Keratinocyte (primary cell): ENCODE results near the gene SLC25A43. TPM values are rescaled to one million over a fixed set of nuclear protein-coding genes. Genes with fewer than 3 reads are reported as not detected.

ENCODE experiments used
- DNase-seq: peaks from one replicate; pipeline ENCODE4 v3.0.0-alpha.2; 2011; ENCODE audit warnings: low read depth, missing footprints, low spot score
- FAIRE-seq: peaks from 2 replicates; lab custom pipeline; 2011; peaks lifted over from hg19 to GRCh38; lab: Jason Lieb, UNC
- H2AFZ ChIP-seq: 2 replicates; pipeline ENCODE4 v1.6.0; 2012; ENCODE audit warnings: low read length, control low read depth, inconsistent platforms; ENCODE audit not compliant: control insufficient read depth
- H3K27ac ChIP-seq: 2 replicates; pipeline ENCODE4 v1.5.1; 2011; ENCODE audit warnings: low read length; ENCODE audit not compliant: control insufficient read depth, insufficient read depth
- H3K27me3 ChIP-seq: 3 replicates; pipeline ENCODE4 v1.6.0; 2011; ENCODE audit warnings: low read length; ENCODE audit not compliant: control insufficient read depth, insufficient read depth; ENCODE audit errors: extremely low read depth
- H3K36me3 ChIP-seq, 2 experiments: 2 replicates in 1 of 2; 3 replicates in 1 of 2; pipeline ENCODE4 v1.5.1; 2011; ENCODE audit warnings: low read length in 2 of 2, mild to moderate bottlenecking in 1 of 2; ENCODE audit not compliant: control insufficient read depth in 2 of 2, insufficient read depth in 2 of 2; ENCODE audit errors: extremely low read depth in 1 of 2
- H3K4me1 ChIP-seq: 3 replicates; pipeline ENCODE4 v1.5.1; 2011; ENCODE audit warnings: low read length; ENCODE audit not compliant: control insufficient read depth, insufficient read depth; ENCODE audit errors: extremely low read depth
- H3K4me2 ChIP-seq: 3 replicates; pipeline ENCODE4 v1.6.0; 2011; ENCODE audit warnings: low read depth, low read length; ENCODE audit not compliant: control insufficient read depth, insufficient read depth; ENCODE audit errors: extremely low read depth
- H3K4me3 ChIP-seq, 3 experiments: fragments of 200-600 bp in 1 of 3; sonication (generic) in 1 of 3; 2 replicates in 2 of 3; 3 replicates in 1 of 3; pipeline ENCODE4 v1.5.1; 2011 to 2016; ENCODE audit warnings: low read length in 3 of 3, mild to moderate bottlenecking in 3 of 3, control low read depth in 2 of 3, inconsistent platforms in 1 of 3, low read depth in 1 of 3, mixed read lengths in 1 of 3, mixed run types in 1 of 3, moderate library complexity in 1 of 3; ENCODE audit not compliant: control insufficient read depth in 2 of 3, insufficient read depth in 2 of 3; ENCODE audit errors: extremely low read depth in 1 of 3
- H3K79me2 ChIP-seq: 2 replicates; pipeline ENCODE4 v1.6.0; 2012; ENCODE audit warnings: low read length; ENCODE audit not compliant: control insufficient read depth, insufficient read depth
- H3K9ac ChIP-seq: 3 replicates; pipeline ENCODE4 v1.6.0; 2011; ENCODE audit warnings: low read length; ENCODE audit not compliant: control insufficient read depth, insufficient read depth; ENCODE audit errors: extremely low read depth
- H3K9me1 ChIP-seq: 3 replicates; pipeline ENCODE4 v1.6.0; 2011; ENCODE audit warnings: low read length; ENCODE audit not compliant: control insufficient read depth, insufficient read depth; ENCODE audit errors: extremely low read depth
- H3K9me3 ChIP-seq: 2 replicates; pipeline ENCODE4 v1.5.1; 2012; ENCODE audit warnings: low read depth, low read length; ENCODE audit not compliant: control insufficient read depth
- H4K20me1 ChIP-seq: 3 replicates; pipeline ENCODE4 v1.6.0; 2011; ENCODE audit warnings: low read length; ENCODE audit not compliant: control insufficient read depth, insufficient read depth; ENCODE audit errors: extremely low read depth
- EZH2 ChIP-seq: IDR thresholded peaks from one replicate; pipeline ENCODE4 v1.6.1; 2012; ENCODE audit warnings: inconsistent platforms, mild to moderate bottlenecking, low read length, moderate library complexity
- dilution Hi-C: fragments of 300-500 bp; cut with MboI; formaldehyde crosslinking; loops from one replicate; pipeline ENCODE4 v1.7.0; 2020; ENCODE audit warnings: low sequenced_read_pairs; ENCODE audit not compliant: extremely low pct_ligation_motif_present
- polyA plus RNA-seq, 5 experiments: library from polyadenylated mRNA; depleted of rRNA in 3 of 5; stranded (reverse) in 3 of 5; stranded (forward) in 1 of 5; unstranded in 1 of 5; fragments of >200 nt; gene quantifications; 1 replicate in 1 of 5; 2 replicates in 3 of 5; 3 replicates in 1 of 5; pipeline versions ENCODE4 v1.2.1 to v1.2.3, GENCODE V29; 2011 to 2012; ENCODE audit warnings: missing spikeins in 2 of 5, low read depth in 1 of 5, low replicate concordance in 1 of 5
- small RNA-seq, 3 experiments: library from RNA; depleted of rRNA; stranded (forward); fragments of <200 nt; gene quantifications; one replicate each; pipeline ENCODE3, GENCODE V24; 2012; ENCODE audit warnings: low read depth in 3 of 3, low replicate concordance in 1 of 3; ENCODE audit not compliant: insufficient read length in 3 of 3
- TF ChIP-seq, protein P1 (sequence below), 3 experiments: IDR thresholded peaks in 1 of 3; conservative IDR thresholded peaks in 1 of 3; optimal IDR thresholded peaks in 1 of 3; 2 replicates in 2 of 3; 3 replicates in 1 of 3; pipeline versions ENCODE3 to v1.5.1; 2011; ENCODE audit warnings: low read length in 3 of 3, mild to moderate bottlenecking in 3 of 3, moderate library complexity in 2 of 3, control low read depth in 1 of 3, inconsistent platforms in 1 of 3; ENCODE audit not compliant: insufficient read depth in 2 of 3; ENCODE audit errors: extremely low read depth in 1 of 3

The SLC25A43 gene
- polyA plus RNA-seq, 1 donor (not counting 4 experiments of a cell fraction or from before 2014, with no cell fraction given), result 23.0 TPM

GRCh38 chrX:119502727-119503483 is 103.8 kb downstream of the SLC25A43 start:
- TF ChIP-seq, protein P1, sequence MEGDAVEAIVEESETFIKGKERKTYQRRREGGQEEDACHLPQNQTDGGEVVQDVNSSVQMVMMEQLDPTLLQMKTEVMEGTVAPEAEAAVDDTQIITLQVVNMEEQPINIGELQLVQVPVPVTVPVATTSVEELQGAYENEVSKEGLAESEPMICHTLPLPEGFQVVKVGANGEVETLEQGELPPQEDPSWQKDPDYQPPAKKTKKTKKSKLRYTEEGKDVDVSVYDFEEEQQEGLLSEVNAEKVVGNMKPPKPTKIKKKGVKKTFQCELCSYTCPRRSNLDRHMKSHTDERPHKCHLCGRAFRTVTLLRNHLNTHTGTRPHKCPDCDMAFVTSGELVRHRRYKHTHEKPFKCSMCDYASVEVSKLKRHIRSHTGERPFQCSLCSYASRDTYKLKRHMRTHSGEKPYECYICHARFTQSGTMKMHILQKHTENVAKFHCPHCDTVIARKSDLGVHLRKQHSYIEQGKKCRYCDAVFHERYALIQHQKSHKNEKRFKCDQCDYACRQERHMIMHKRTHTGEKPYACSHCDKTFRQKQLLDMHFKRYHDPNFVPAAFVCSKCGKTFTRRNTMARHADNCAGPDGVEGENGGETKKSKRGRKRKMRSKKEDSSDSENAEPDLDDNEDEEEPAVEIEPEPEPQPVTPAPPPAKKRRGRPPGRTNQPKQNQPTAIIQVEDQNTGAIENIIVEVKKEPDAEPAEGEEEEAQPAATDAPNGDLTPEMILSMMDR (optimal IDR thresholded peaks at IDR 0.05 in 1 of 3, IDR thresholded peaks at IDR 0.05 in 1 of 3, conservative IDR thresholded peaks at IDR 0.05 in 1 of 3; ENCODE audit: extremely low read depth in 1 of 3, insufficient read depth in 2 of 3, low read length in 3 of 3), result peak in 1 of 3 experiments; percentile 8
- TF ChIP-seq EZH2, result no peak
- Histone ChIP-seq H3K79me2 (no peaks in the 10 kb centered on the region), H3K4me2 (peak overlapping the region; percentile 66), H3K9me1 (no peaks in the 10 kb centered on the region), H3K27ac (peak overlapping the region; percentile 83), H3K9ac (peak overlapping the region; percentile 56), H3K4me1 (peaks cover 40% of the 10 kb centered on the region), H2AFZ (peak overlapping the region; percentile 16), H3K27me3 (no peaks in the 10 kb centered on the region), H3K9me3 (no peaks in the 10 kb centered on the region), H4K20me1 (no peaks in the 10 kb centered on the region), H3K4me3 (no peak overlapping the region), H3K36me3 (no peaks in the 10 kb centered on the region)
- no peak for DNase-seq
- dilution Hi-C loops, result no loop called here
- FAIRE-seq, result no peak

DNA sequence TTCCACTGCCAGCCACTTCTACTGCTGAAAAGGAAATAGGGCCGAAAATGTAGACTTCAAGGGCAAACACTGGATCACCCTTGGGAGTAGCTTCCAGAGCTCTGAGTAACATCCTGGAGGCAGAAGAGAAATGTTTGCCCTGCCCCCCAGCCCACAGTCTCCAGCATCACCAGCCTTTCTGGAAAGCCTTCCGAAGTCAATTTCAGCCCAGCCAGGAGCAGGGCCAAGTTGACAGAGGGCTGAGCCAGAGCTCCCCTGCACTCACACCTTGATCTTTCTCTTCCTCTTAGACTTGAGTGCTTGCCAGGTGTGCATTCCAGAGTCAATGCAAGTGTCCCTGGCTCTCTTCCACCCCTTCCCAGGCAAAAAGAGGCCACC is 104.3 kb downstream of the SLC25A43 start:
- Histone ChIP-seq H3K9ac (peak overlapping the region; percentile 56), H3K79me2 (no peaks in the 10 kb centered on the region), H3K27me3 (no peaks in the 10 kb centered on the region), H2AFZ (no peak overlapping the region), H3K9me3 (no peaks in the 10 kb centered on the region), H3K4me3 (no peak overlapping the region), H3K36me3 (no peaks in the 10 kb centered on the region), H3K4me1 (peaks cover 40% of the 10 kb centered on the region), H3K4me2 (peak overlapping the region; percentile 66), H3K27ac (peak overlapping the region; percentile 83), H4K20me1 (no peaks in the 10 kb centered on the region), H3K9me1 (no peaks in the 10 kb centered on the region)
- TF ChIP-seq, protein P1 (optimal IDR thresholded peaks at IDR 0.05 in 1 of 3, IDR thresholded peaks at IDR 0.05 in 1 of 3, conservative IDR thresholded peaks at IDR 0.05 in 1 of 3; ENCODE audit: extremely low read depth in 1 of 3, insufficient read depth in 2 of 3, low read length in 3 of 3), result no peak
- no peak for TF ChIP-seq EZH2
- DNase-seq (no peak), FAIRE-seq (peak; percentile 93)
- dilution Hi-C loops, result no loop called here

Small RNA genes within 50 kb of the gene (small RNA-seq; reads per million reads assigned to genes)
- gene RNU1-67P, result 1.1 to 4.5 (median 4.0) reads per million in 3 experiments
- gene RNY3P16, result 0 reads per million in 3 experiments

Other genes starting within 250 kb of the SLC25A43 start
- 42.7 to 74.3 TPM (median 54.2 TPM) in 3 replicates for gene PGRMC1, start 163.1 kb upstream of the SLC25A43 start, polyA plus RNA-seq
- 310 to 608 TPM (median 447 TPM) in 3 replicates for gene SLC25A5, start 69.1 kb downstream of the SLC25A43 start, polyA plus RNA-seq
- 19.5 to 23.3 TPM (median 19.7 TPM) in 3 replicates for gene STEEP1, start 166.1 kb downstream of the SLC25A43 start, polyA plus RNA-seq
- gene UBE2A, start 175.2 kb downstream of the SLC25A43 start, polyA plus RNA-seq, result 49.0 to 81.6 TPM (median 76.2 TPM) in 3 replicates
- gene NKRF, start 207.1 kb downstream of the SLC25A43 start, polyA plus RNA-seq, result 6.8 to 11.0 TPM (median 10.6 TPM) in 3 replicates